Caco-2 (cell line): ENCODE results near the gene HOXA2. TPM values are rescaled to one million over a fixed set of nuclear protein-coding genes. Genes with fewer than 3 reads are reported as not detected.

Experiments used
- BruUV-seq: library from RNA; stranded (reverse); fragments of 400-500 nt; replicated peaks from 2 replicates; lab custom pipeline; 2021; lab: Mats Ljungman, UMichigan
- CTCF ChIA-PET: fragments of 300-600 bp; sonication (Branson Sonifier 250); formaldehyde crosslinking; loops from one replicate; lab custom pipeline; 2022; ENCODE audit warnings: antibody characterized with exemption; lab: Charles Lee
- POLR2A ChIA-PET: fragments of 300-600 bp; sonication (Branson Sonifier 250); formaldehyde crosslinking; loops from one replicate; lab custom pipeline; 2022; ENCODE audit warnings: antibody characterized with exemption; lab: Charles Lee
- DNase-seq, 2 experiments: peaks; one replicate each; pipeline versions ENCODE4 v3.0.0 to v3.0.0-alpha.2; 2020 to 2022
- H3K27me3 ChIP-seq: replicated peaks from 2 replicates; pipeline ENCODE4 v1.6.0; 2011; ENCODE audit warnings: low read length; ENCODE audit not compliant: control insufficient read depth, insufficient read depth
- H3K36me3 ChIP-seq: 2 replicates; pipeline ENCODE4 v1.5.1; 2011; ENCODE audit warnings: low read length; ENCODE audit not compliant: control insufficient read depth, insufficient read depth
- H3K4me1 ChIP-seq: fragments of 250-450 bp; sonication (Bioruptor Pico); 2 replicates; pipeline ENCODE4 v1.5.1; 2020; ENCODE audit warnings: mild to moderate bottlenecking
- H3K4me3 ChIP-seq: 2 replicates; pipeline ENCODE4 v1.5.1; 2011; ENCODE audit warnings: low read depth, mild to moderate bottlenecking, control low read depth, low read length
- H3K9me3 ChIP-seq: fragments of 250-450 bp; sonication (Bioruptor Pico); 2 replicates; pipeline ENCODE4 v1.5.1; 2020; ENCODE audit warnings: mild to moderate bottlenecking, moderate library complexity
- H3K27ac Mint-ChIP-seq: one replicate; pipeline ENCODE4 v1.8.0; 2022; ENCODE audit warnings: mixed read lengths; ENCODE audit not compliant: unreplicated experiment
- H3K27me3 Mint-ChIP-seq: one replicate; pipeline ENCODE4 v1.8.0; 2022; ENCODE audit warnings: mixed read lengths; ENCODE audit not compliant: insufficient read depth, unreplicated experiment
- H3K36me3 Mint-ChIP-seq: one replicate; pipeline ENCODE4 v1.8.0; 2022; ENCODE audit warnings: mild to moderate bottlenecking, mixed read lengths; ENCODE audit not compliant: insufficient read depth, unreplicated experiment
- H3K4me1 Mint-ChIP-seq: one replicate; pipeline ENCODE4 v1.8.0; 2022; ENCODE audit warnings: low read depth, mixed read lengths; ENCODE audit not compliant: unreplicated experiment
- H3K4me3 Mint-ChIP-seq: one replicate; pipeline ENCODE4 v1.8.0; 2022; ENCODE audit warnings: mild to moderate bottlenecking, moderate library complexity, mixed read lengths; ENCODE audit not compliant: unreplicated experiment
- H3K9me3 Mint-ChIP-seq: one replicate; pipeline ENCODE4 v1.8.0; 2022; ENCODE audit warnings: mixed read lengths; ENCODE audit not compliant: unreplicated experiment
- CTCF ChIP-seq, 2 experiments: fragments of 200-600 bp in 1 of 2; IDR thresholded peaks; 1 replicate in 1 of 2; 2 replicates in 1 of 2; pipeline versions ENCODE4 v1.5.1 to v1.8.0; 2011 to 2022; ENCODE audit warnings: antibody characterized with exemption in 1 of 2, control low read depth in 1 of 2, inconsistent platforms in 1 of 2, low read depth in 1 of 2, low read length in 1 of 2, mild to moderate bottlenecking in 1 of 2, moderate library complexity in 1 of 2; ENCODE audit not compliant: insufficient read depth in 1 of 2, severe bottlenecking in 1 of 2, unreplicated experiment in 1 of 2
- intact Hi-C: fragments of 100-400 bp; cut with micrococcal nuclease; formaldehyde crosslinking; loops from one replicate; pipeline ENCODE4 v1.10.0; 2022; ENCODE audit not compliant: unreplicated experiment
- total RNA-seq: library from RNA; stranded (reverse); gene quantifications from 2 replicates; pipeline ENCODE4 v1.2.3, GENCODE V29; 2022

The HOXA2 gene
- total RNA-seq, 1 experiment from 2014 or later, result 1.5 TPM

- H3K36me3 ChIP-seq, result no peaks in the 10 kb centered on the region
- no peaks in the 10 kb centered on the region for H3K9me3 ChIP-seq
- peaks cover 39% of the 10 kb centered on the region for H3K36me3 Mint-ChIP-seq
- peak overlapping the region; percentile 59 for H3K4me3 Mint-ChIP-seq
- no peaks in the 10 kb centered on the region for H3K9me3 Mint-ChIP-seq
- intact Hi-C loops, result no loop called here
- POLR2A ChIA-PET, result no interaction called here
- H3K4me1 ChIP-seq, result peaks cover 50% of the 10 kb centered on the region
- no peaks in the 10 kb centered on the region for H3K27me3 ChIP-seq
- H3K4me3 ChIP-seq, result no peak overlapping the region
- TF ChIP-seq CTCF (IDR thresholded peaks at IDR 0.05; ENCODE audit: insufficient read depth in 1 of 2, low read depth in 1 of 2, low read length in 1 of 2, severe bottlenecking in 1 of 2, unreplicated experiment in 1 of 2), result no peak
- no TSS peak for BruUV-seq
- CTCF ChIA-PET, result no interaction called here
- no peak for DNase-seq
- H3K4me1 Mint-ChIP-seq, result peaks cover 34% of the 10 kb centered on the region
- no peak overlapping the region for H3K27ac Mint-ChIP-seq
- H3K27me3 Mint-ChIP-seq, result no peaks in the 10 kb centered on the region
These were observed 16.1 kb upstream of the HOXA2 start for GRCh38 chr7:27118580-27118979.

GRCh38 chr7:27117887-27118491 is 15.5 kb upstream of the HOXA2 start:
- no peaks in the 10 kb centered on the region for H3K9me3 ChIP-seq
- CTCF ChIA-PET, result no interaction called here
- intact Hi-C loops, result no loop called here
- H3K27me3 Mint-ChIP-seq, result no peaks in the 10 kb centered on the region
- H3K36me3 ChIP-seq, result no peaks in the 10 kb centered on the region
- DNase-seq, result no peak
- no peaks in the 10 kb centered on the region for H3K9me3 Mint-ChIP-seq
- H3K27me3 ChIP-seq, result no peaks in the 10 kb centered on the region
- TF ChIP-seq CTCF (IDR thresholded peaks at IDR 0.05; ENCODE audit: insufficient read depth in 1 of 2, low read depth in 1 of 2, low read length in 1 of 2, severe bottlenecking in 1 of 2, unreplicated experiment in 1 of 2), result no peak
- peaks cover 34% of the 10 kb centered on the region for H3K4me1 Mint-ChIP-seq
- peaks cover 39% of the 10 kb centered on the region for H3K36me3 Mint-ChIP-seq
- POLR2A ChIA-PET, result no interaction called here
- no TSS peak for BruUV-seq
- peak overlapping the region; percentile 59 for H3K4me3 Mint-ChIP-seq
- peaks cover 48% of the 10 kb centered on the region for H3K4me1 ChIP-seq
- H3K27ac Mint-ChIP-seq, result no peak overlapping the region
- no peak overlapping the region for H3K4me3 ChIP-seq

- BruUV-seq, result no TSS peak
- no peaks in the 10 kb centered on the region for H3K27me3 ChIP-seq
- peaks cover 33% of the 10 kb centered on the region for H3K36me3 Mint-ChIP-seq
These were observed 14.7 kb upstream of the HOXA2 start for GRCh38 chr7:27116962-27117886.

More at GRCh38 chr7:27116962-27117886, 14.7 kb upstream of the HOXA2 start:
- intact Hi-C loops, result no loop called here
- H3K4me3 ChIP-seq, result no peak overlapping the region
- peaks cover 52% of the 10 kb centered on the region for H3K4me1 ChIP-seq
- H3K9me3 ChIP-seq, result no peaks in the 10 kb centered on the region
- DNase-seq, result no peak
- Mint-ChIP-seq H3K4me1 (peaks cover 34% of the 10 kb centered on the region), H3K4me3 (peak overlapping the region; percentile 59), H3K27ac (no peak overlapping the region), H3K9me3 (no peaks in the 10 kb centered on the region), H3K27me3 (no peaks in the 10 kb centered on the region)
- H3K36me3 ChIP-seq, result no peaks in the 10 kb centered on the region
- TF ChIP-seq CTCF (IDR thresholded peaks at IDR 0.05; ENCODE audit: insufficient read depth in 1 of 2, low read depth in 1 of 2, low read length in 1 of 2, severe bottlenecking in 1 of 2, unreplicated experiment in 1 of 2), result no peak
- ChIA-PET CTCF (no interaction called here), POLR2A (interaction anchor here (0.6 kb wide), 1 partner anchor 39 kb away, joined by 3 read pairs; the partner anchor contains the start of gene HOXA7)
